Activated CD8-positive, alpha-beta T cell treated with anti-CD3 and anti-CD28 coated beads, Interleukin-2, amount 10 ng/mL, durations not matched to agents 7 days and 5 days (primary cell): ENCODE measurements around the gene HSDL1. TPM values are rescaled to one million over a fixed set of nuclear protein-coding genes. Genes with fewer than 3 reads are reported as not detected.
"Not testable (repeated sequence)": the region's sequence is repeated elsewhere in the genome, so short reads cannot be mapped to it uniquely, and the experiment has no call there.

Source experiments
- ATAC-seq: fragments of 150-1000 bp; cut with Tn5 transposase; one replicate; pipeline ENCODE4 v1.10.0; 2021; ENCODE audit warnings: moderate library complexity
- CTCF ChIA-PET: fragments of 350-600 bp; sonication (Branson Sonifier 250); formaldehyde crosslinking; loops from one replicate; lab custom pipeline; 2021; ENCODE audit warnings: antibody characterized with exemption; lab: Charles Lee
- POLR2A ChIA-PET: fragments of 350-600 bp; sonication (Branson Sonifier 250); formaldehyde crosslinking; loops from one replicate; lab custom pipeline; 2021; ENCODE audit warnings: antibody characterized with exemption; lab: Charles Lee
- DNase-seq: peaks from one replicate; pipeline ENCODE4 v3.0.0-alpha.2; 2020
- H3K27ac Mint-ChIP-seq: one replicate; pipeline ENCODE4 v1.8.0; 2021; ENCODE audit warnings: mild to moderate bottlenecking, mixed read lengths
- H3K27me3 Mint-ChIP-seq: one replicate; pipeline ENCODE4 v1.8.0; 2021; ENCODE audit warnings: low read depth, mixed read lengths
- H3K36me3 Mint-ChIP-seq: one replicate; pipeline ENCODE4 v1.8.0; 2021; ENCODE audit warnings: low read depth, mixed read lengths
- H3K4me1 Mint-ChIP-seq: one replicate; pipeline ENCODE4 v1.8.0; 2021; ENCODE audit warnings: low read depth, mixed read lengths
- H3K4me3 Mint-ChIP-seq: one replicate; pipeline ENCODE4 v1.8.0; 2021; ENCODE audit warnings: mild to moderate bottlenecking, mixed read lengths
- H3K9me3 Mint-ChIP-seq: one replicate; pipeline ENCODE4 v1.8.0; 2022; ENCODE audit warnings: mixed read lengths; ENCODE audit not compliant: insufficient read depth
- total RNA-seq, 2 experiments: library from RNA; stranded (reverse); gene quantifications; one replicate each; pipeline ENCODE4 v1.2.3, GENCODE V29; 2021

Gene HSDL1
- total RNA-seq, 2 experiments from 2014 or later = 10.4 to 12.3 TPM

- Mint-ChIP-seq H3K27me3 (no peaks in the 10 kb centered on the region), H3K36me3 (peaks cover 3% of the 10 kb centered on the region), H3K4me3 (peak overlapping the region; percentile 93), H3K27ac (peak overlapping the region; percentile 93), H3K9me3 (no peaks in the 10 kb centered on the region), H3K4me1 (peaks cover 22% of the 10 kb centered on the region)
- ATAC-seq (peak; percentile 64), DNase-seq (peak; percentile 73)
- ChIA-PET POLR2A (interaction anchor here (0.7 to 2.4 kb wide), 12 partner anchors 9 to 404 kb away, joined by 3 to 16 read pairs (median 8); partner anchors contain the start of genes DNAAF1, HSDL1 and TAF1C), CTCF (interaction anchor here (0.6 to 5.3 kb wide), 23 partner anchors 11 to 162 kb away, joined by 3 to 77 read pairs (median 4); partner anchors contain the start of genes DNAAF1, HSDL1 and TAF1C)
These were observed 28.9 kb downstream of the HSDL1 start for GRCh38 chr16:84115919-84116719.

GRCh38 chr16:84111949-84112348, 33.0 kb downstream of the HSDL1 start:
- DNase-seq = peak; percentile 19
- H3K4me1 Mint-ChIP-seq = not testable (repeated sequence)

GRCh38 chr16:84111525-84111924, 33.5 kb downstream of the HSDL1 start:
- POLR2A ChIA-PET = interaction anchor here (1.2 kb wide), 1 partner anchor 28 kb away, joined by 3 read pairs; no protein-coding TSS in a partner anchor
- CTCF ChIA-PET = interaction anchor here (1.5 to 2.2 kb wide), 3 partner anchors 11 to 76 kb away, joined by 3 to 6 read pairs (median 5); no protein-coding TSS in a partner anchor
- ATAC-seq = no peak
- DNase-seq = peak; percentile 4
- H3K36me3 Mint-ChIP-seq = peaks cover 17% of the 10 kb centered on the region
- H3K4me3 Mint-ChIP-seq = no peak overlapping the region
- H3K27me3 Mint-ChIP-seq = no peaks in the 10 kb centered on the region
- H3K4me1 Mint-ChIP-seq = peaks cover 10% of the 10 kb centered on the region
- no peaks in the 10 kb centered on the region for H3K9me3 Mint-ChIP-seq
- H3K27ac Mint-ChIP-seq = no peak overlapping the region

More at GRCh38 chr16:84111949-84112348, 33.0 kb downstream of the HSDL1 start:
- H3K4me3 Mint-ChIP-seq, H3K27ac Mint-ChIP-seq, H3K27me3 Mint-ChIP-seq, H3K9me3 Mint-ChIP-seq, ATAC-seq: not testable (repeated sequence)
- CTCF ChIA-PET = interaction anchor here (1.5 to 2.2 kb wide), 3 partner anchors 11 to 75 kb away, joined by 3 to 6 read pairs (median 5); no protein-coding TSS in a partner anchor
- POLR2A ChIA-PET = interaction anchor here (1.2 kb wide), 1 partner anchor 29 kb away, joined by 3 read pairs; no protein-coding TSS in a partner anchor
- H3K36me3 Mint-ChIP-seq = peaks cover 15% of the 10 kb centered on the region

GRCh38 chr16:84110527-84110926, 34.5 kb downstream of the HSDL1 start:
- DNase-seq (no peak), ATAC-seq (no peak)
- POLR2A ChIA-PET = no interaction called here
- no peak overlapping the region for H3K27ac Mint-ChIP-seq
- H3K36me3 Mint-ChIP-seq = peaks cover 15% of the 10 kb centered on the region
- CTCF ChIA-PET = interaction anchor here (1.5 kb wide), 1 partner anchor 77 kb away, joined by 3 read pairs; no protein-coding TSS in a partner anchor
- H3K4me1 Mint-ChIP-seq = peaks cover 8% of the 10 kb centered on the region
- no peaks in the 10 kb centered on the region for H3K27me3 Mint-ChIP-seq
- no peaks in the 10 kb centered on the region for H3K9me3 Mint-ChIP-seq
- H3K4me3 Mint-ChIP-seq = no peak overlapping the region

- ChIA-PET POLR2A (no interaction called here), CTCF (no interaction called here)
- Mint-ChIP-seq H3K4me1 (peaks cover 7% of the 10 kb centered on the region), H3K27ac (no peak overlapping the region), H3K36me3 (peaks cover 15% of the 10 kb centered on the region), H3K9me3 (no peaks in the 10 kb centered on the region), H3K4me3 (no peak overlapping the region), H3K27me3 (no peaks in the 10 kb centered on the region)
- ATAC-seq (no peak), DNase-seq (no peak)
These were observed 35.2 kb downstream of the HSDL1 start for GRCh38 chr16:84109598-84110335.

- DNase-seq (no peak), ATAC-seq (no peak)
- no peaks in the 10 kb centered on the region for H3K27me3 Mint-ChIP-seq
- H3K36me3 Mint-ChIP-seq = peaks cover 15% of the 10 kb centered on the region
- peaks cover 4% of the 10 kb centered on the region for H3K4me1 Mint-ChIP-seq
- CTCF ChIA-PET = no interaction called here
- POLR2A ChIA-PET = interaction anchor here (1.7 kb wide), 1 partner anchor 9 kb away, joined by 4 read pairs; the partner anchor contains the start of gene MBTPS1
- H3K27ac Mint-ChIP-seq = no peak overlapping the region
- no peaks in the 10 kb centered on the region for H3K9me3 Mint-ChIP-seq
- H3K4me3 Mint-ChIP-seq = no peak overlapping the region
These were observed 37.1 kb downstream of the HSDL1 start for GRCh38 chr16:84107921-84108320.

- Mint-ChIP-seq H3K4me1 (peaks cover 9% of the 10 kb centered on the region), H3K36me3 (peaks cover 20% of the 10 kb centered on the region), H3K27ac (no peak overlapping the region), H3K9me3 (no peaks in the 10 kb centered on the region), H3K4me3 (no peak overlapping the region), H3K27me3 (no peaks in the 10 kb centered on the region)
- DNase-seq = no peak
- ChIA-PET POLR2A (interaction anchor here (1.7 kb wide), 1 partner anchor 11 kb away, joined by 4 read pairs; the partner anchor contains the start of gene MBTPS1), CTCF (interaction anchor here (1.2 to 2.1 kb wide), 4 partner anchors 11 to 80 kb away, joined by 4 to 9 read pairs (median 6); partner anchors contain the start of genes MBTPS1 and TAF1C)
- ATAC-seq = no peak
These were observed 38.8 kb downstream of the HSDL1 start for GRCh38 chr16:84105948-84106740.

DNA sequence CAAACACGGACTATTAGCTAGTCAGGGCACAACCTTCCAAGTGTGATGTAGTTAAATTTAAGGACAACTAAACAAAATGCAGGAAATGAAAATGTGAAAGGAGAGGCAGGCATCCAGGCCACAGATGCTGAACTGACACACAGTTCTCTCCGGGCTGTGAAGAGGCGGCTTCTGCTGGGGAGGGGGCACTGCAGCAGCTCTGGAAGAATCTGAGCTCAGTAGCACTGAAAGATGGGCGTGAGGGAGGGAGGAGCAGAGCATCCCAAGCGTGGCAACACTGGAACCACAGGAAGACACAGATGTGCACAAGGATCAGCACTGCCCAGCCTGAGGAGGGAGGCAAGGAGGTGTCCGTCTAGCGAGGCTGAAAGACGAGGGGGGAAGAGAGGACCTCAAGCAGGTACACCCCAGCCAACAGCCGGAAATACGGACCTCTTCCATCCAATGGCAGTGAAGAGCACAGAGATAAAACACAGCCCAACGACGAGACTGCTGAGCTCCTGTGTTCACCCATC, 39.6 kb downstream of the HSDL1 start:
- CTCF ChIA-PET = interaction anchor here (1.2 to 2.1 kb wide), 4 partner anchors 11 to 81 kb away, joined by 4 to 9 read pairs (median 6); partner anchors contain the start of genes MBTPS1 and TAF1C
- ATAC-seq = no peak
- peaks cover 14% of the 10 kb centered on the region for H3K36me3 Mint-ChIP-seq
- no peak for DNase-seq
- H3K27me3 Mint-ChIP-seq = no peaks in the 10 kb centered on the region
- H3K4me1 Mint-ChIP-seq = peaks cover 9% of the 10 kb centered on the region
- POLR2A ChIA-PET = no interaction called here
- H3K4me3 Mint-ChIP-seq = no peak overlapping the region
- peak overlapping the region; percentile 39 for H3K27ac Mint-ChIP-seq
- H3K9me3 Mint-ChIP-seq = no peaks in the 10 kb centered on the region

- POLR2A ChIA-PET = interaction anchor here (0.8 kb wide), 1 partner anchor 73 kb away, joined by 4 read pairs; no protein-coding TSS in a partner anchor
These were observed 40.7 kb downstream of the HSDL1 start for GRCh38 chr16:84104231-84104630.

GRCh38 chr16:84103678-84104077, 41.3 kb downstream of the HSDL1 start:
- CTCF ChIA-PET = interaction anchor here (1.2 to 2.1 kb wide), 2 partner anchors 72 to 83 kb away, joined by 5 read pairs; partner anchors contain the start of gene TAF1C
- POLR2A ChIA-PET = interaction anchor here (0.8 kb wide), 1 partner anchor 74 kb away, joined by 4 read pairs; no protein-coding TSS in a partner anchor
- Mint-ChIP-seq H3K27ac (no peak overlapping the region), H3K9me3 (no peaks in the 10 kb centered on the region), H3K4me1 (peaks cover 22% of the 10 kb centered on the region), H3K27me3 (no peaks in the 10 kb centered on the region), H3K4me3 (no peak overlapping the region), H3K36me3 (peaks cover 13% of the 10 kb centered on the region)
- DNase-seq (no peak), ATAC-seq (no peak)

More at GRCh38 chr16:84104231-84104630, 40.7 kb downstream of the HSDL1 start:
- ATAC-seq (no peak), DNase-seq (no peak)
- no peaks in the 10 kb centered on the region for H3K9me3 Mint-ChIP-seq
- no peak overlapping the region for H3K4me3 Mint-ChIP-seq
- H3K4me1 Mint-ChIP-seq = peaks cover 17% of the 10 kb centered on the region
- CTCF ChIA-PET = interaction anchor here (1.2 to 2.1 kb wide), 2 partner anchors 71 to 83 kb away, joined by 5 read pairs; partner anchors contain the start of gene TAF1C
- H3K27me3 Mint-ChIP-seq = no peaks in the 10 kb centered on the region
- no peak overlapping the region for H3K27ac Mint-ChIP-seq
- H3K36me3 Mint-ChIP-seq = peaks cover 13% of the 10 kb centered on the region
